Stimulated activated CD4-positive, alpha-beta T cell treated with anti-CD3 and anti-CD28 coated beads, Interleukin-4, amount 100 ng/mL, for 48 hours (primary cell): ENCODE measurements around the gene TSPAN5.
"Not testable (repeated sequence)": the region's sequence is repeated elsewhere in the genome, so short reads cannot be mapped to it uniquely, and the experiment has no call there.

Experiments used
- DNase-seq, 2 donors: peaks; one replicate each; pipeline ENCODE4 v3.0.0-alpha.2; 2020; ENCODE audit warnings: low read depth in 2 of 2

TSPAN5 gene

GRCh38 chr4:98461121-98461865 is 197.1 kb downstream of the TSPAN5 start:
- DNase-seq = not testable (repeated sequence)

GRCh38 chr4:98457422-98457821 is 201.0 kb downstream of the TSPAN5 start:
- not testable (repeated sequence) for DNase-seq

GRCh38 chr4:98452091-98452490 is 206.3 kb downstream of the TSPAN5 start:
- DNase-seq = no peak

GRCh38 chr4:98448908-98449307 is 209.5 kb downstream of the TSPAN5 start:
- no peak for DNase-seq

GRCh38 chr4:98447648-98448047 is 210.8 kb downstream of the TSPAN5 start:
- DNase-seq = no peak

- DNase-seq = peak; percentile 27 to 55
These were observed 211.7 kb downstream of the TSPAN5 start for GRCh38 chr4:98446499-98447375.

GRCh38 chr4:98444371-98444770 is 214.0 kb downstream of the TSPAN5 start:
- no peak for DNase-seq

GRCh38 chr4:98434816-98435215 is 223.6 kb downstream of the TSPAN5 start:
- DNase-seq = no peak

GRCh38 chr4:98433691-98434090 is 224.7 kb downstream of the TSPAN5 start:
- no peak for DNase-seq

GRCh38 chr4:98430708-98431403 is 227.6 kb downstream of the TSPAN5 start:
- DNase-seq = no peak

- no peak for DNase-seq
These were observed 235.4 kb downstream of the TSPAN5 start for GRCh38 chr4:98423009-98423408.

GRCh38 chr4:98421111-98421510 is 237.3 kb downstream of the TSPAN5 start:
- no peak for DNase-seq
